GM21390 (cell line): ENCODE measurements around the gene TRIM43.
"Not testable (repeated sequence)": the region's sequence is repeated elsewhere in the genome, so short reads cannot be mapped to it uniquely, and the experiment has no call there.

Experiments used
- ATAC-seq: cut with Tn5 transposase; IDR thresholded peaks from one replicate; pipeline ENCODE4 v1.9.1; 2021; ENCODE audit not compliant: unreplicated experiment

The TRIM43 gene

GRCh38 chr2:95640515-95641288 lies 48.9 kb downstream of the TRIM43 start:
- not testable (repeated sequence) for ATAC-seq

GRCh38 chr2:95641289-95641575 lies 49.4 kb downstream of the TRIM43 start:
- not testable (repeated sequence) for ATAC-seq

- ATAC-seq, result not testable (repeated sequence)
Observed at GRCh38 chr2:95641787-95642186, 50.0 kb downstream of the TRIM43 start.

- not testable (repeated sequence) for ATAC-seq
Observed at GRCh38 chr2:95642360-95642759, 50.6 kb downstream of the TRIM43 start.

- ATAC-seq, result not testable (repeated sequence)
Observed at GRCh38 chr2:95642951-95643350, 51.1 kb downstream of the TRIM43 start.

- ATAC-seq, result not testable (repeated sequence)
Observed at GRCh38 chr2:95645312-95645711, 53.5 kb downstream of the TRIM43 start.

- not testable (repeated sequence) for ATAC-seq
Observed at GRCh38 chr2:95646274-95646994, 54.6 kb downstream of the TRIM43 start.

GRCh38 chr2:95648894-95649544 lies 57.2 kb downstream of the TRIM43 start:
- not testable (repeated sequence) for ATAC-seq
